ELR (cell line): ENCODE measurements around the gene RGS7.

Source experiments
- DNase-seq: peaks from one replicate; pipeline ENCODE4 v3.0.0-alpha.2; 2015; ENCODE audit warnings: low read depth

The RGS7 gene

GRCh38 chr1:241079459-241079858, 277.5 kb downstream of the RGS7 start:
- DNase-seq, result no peak

DNA sequence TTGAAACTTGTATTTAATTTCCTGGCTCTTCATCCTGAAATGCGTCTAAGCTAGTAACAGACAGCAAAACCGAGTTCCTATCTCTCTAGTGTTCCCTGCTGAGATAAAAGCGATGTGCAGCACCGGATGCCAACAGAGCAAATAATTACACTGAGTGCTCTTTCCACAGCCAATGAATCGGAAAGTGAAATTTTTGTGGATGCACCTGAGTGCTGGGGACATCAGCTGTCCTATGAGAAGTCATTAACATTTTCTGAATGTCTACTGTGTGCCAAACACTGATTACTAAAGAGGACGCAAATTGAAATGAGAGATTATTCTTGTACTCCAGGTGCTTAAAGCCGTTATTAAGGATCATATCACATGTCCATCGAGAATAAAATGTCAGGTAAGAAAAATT, 278.0 kb downstream of the RGS7 start:
- DNase-seq, result no peak

- no peak for DNase-seq
Measured at GRCh38 chr1:241077386-241078147, 279.4 kb downstream of the RGS7 start.

DNA sequence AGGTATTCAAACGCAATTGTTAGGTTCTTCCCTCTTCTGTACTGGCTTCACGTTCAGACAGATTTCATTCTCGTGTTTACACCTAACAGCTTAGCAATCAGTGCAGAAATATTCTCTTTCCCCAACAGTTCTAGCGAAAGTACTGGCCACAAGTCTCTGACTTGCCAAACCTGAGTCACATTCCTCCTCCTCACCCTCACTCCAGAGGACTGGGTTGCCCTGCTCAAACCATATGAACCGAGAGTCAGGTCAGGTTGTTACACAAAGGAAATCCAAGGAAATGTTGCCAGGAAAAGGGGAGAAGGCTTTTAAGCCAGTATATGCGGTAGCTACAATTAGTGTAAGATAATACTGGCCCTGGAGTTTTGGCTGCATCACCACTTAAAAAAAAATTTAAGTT, 282.5 kb downstream of the RGS7 start:
- peak; percentile 11 for DNase-seq

DNA sequence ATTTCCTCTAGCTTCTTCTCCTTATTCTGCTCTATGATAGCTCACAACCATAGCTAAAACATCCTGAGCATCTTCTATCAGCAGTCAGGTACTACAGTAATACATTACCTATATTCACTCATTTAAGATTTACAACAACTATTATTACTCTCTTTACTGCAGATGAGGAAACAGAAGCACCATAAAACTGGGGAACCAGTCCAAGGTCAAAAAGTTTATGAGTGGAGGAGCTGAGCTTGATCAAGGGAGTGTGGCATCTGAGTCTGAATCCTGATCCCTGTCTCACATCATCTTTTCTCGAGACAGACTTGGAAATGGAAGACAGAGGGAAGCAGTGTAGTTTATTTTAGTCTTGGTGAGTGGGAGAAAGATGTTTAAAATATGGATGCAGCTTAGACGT, 288.6 kb downstream of the RGS7 start:
- no peak for DNase-seq

DNA sequence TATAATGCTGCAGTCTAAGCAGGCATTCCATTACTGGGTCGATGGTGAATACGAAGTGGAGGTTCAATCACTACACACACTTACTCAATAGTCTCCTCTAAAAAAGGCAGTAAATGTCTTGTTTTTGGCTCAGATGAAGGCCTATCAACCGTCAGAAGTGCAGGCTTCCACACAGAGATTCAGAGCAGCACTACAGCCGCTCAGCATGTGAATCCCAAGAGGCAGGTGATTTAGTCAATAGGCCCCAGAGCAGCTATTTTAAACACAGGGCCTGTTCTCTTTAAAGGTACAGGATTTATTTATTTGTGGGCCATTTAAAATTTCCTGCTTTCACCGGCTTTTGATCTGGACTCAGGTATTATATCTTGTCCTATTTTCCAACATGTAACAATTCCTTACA, 293.7 kb downstream of the RGS7 start:
- no peak for DNase-seq

DNA sequence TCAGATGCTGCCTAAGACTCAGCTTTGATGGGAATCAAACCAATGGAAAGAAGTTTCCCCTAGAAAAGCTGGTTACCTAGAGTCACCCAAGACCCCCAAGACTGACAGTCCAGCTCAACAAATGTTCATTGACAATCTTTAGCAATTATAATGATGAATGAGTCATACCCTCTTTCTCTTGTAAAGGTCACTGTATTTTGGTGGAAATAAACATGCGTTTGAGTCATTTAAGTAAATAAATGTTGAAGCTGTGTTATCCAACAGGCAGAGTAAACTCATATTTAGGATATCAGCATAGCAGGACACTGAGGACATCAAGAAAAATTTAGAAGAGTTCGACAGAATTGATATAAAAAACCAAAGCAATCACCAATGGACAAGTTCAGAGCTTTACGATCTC, 295.9 kb downstream of the RGS7 start:
- DNase-seq, result peak; percentile 38

- DNase-seq, result no peak
Measured at GRCh38 chr1:241048622-241049021, 308.4 kb downstream of the RGS7 start.

GRCh38 chr1:241045659-241046058, 311.3 kb downstream of the RGS7 start:
- DNase-seq, result no peak

- DNase-seq, result no peak
Measured at GRCh38 chr1:241034203-241034936, 322.6 kb downstream of the RGS7 start.

GRCh38 chr1:241024834-241025233, 332.2 kb downstream of the RGS7 start:
- DNase-seq, result no peak

DNA sequence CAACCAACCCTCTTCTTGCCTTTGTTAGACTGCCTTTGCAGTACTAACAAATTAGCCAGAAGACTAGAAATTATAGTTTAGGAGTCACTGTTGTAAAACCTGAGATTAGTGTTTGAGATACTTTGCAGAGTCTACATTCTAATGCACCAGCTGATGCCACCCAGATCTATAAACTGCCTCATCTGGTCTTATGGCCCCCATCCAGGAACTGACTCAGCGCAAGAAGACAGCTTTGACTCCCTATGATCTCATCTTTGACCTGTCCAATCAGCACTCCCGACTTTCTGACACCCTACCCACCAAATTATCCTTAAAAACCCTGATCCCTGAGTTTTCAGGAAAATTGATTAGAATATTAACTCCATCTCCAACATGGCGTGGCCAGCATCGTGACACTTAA, 334.6 kb downstream of the RGS7 start:
- DNase-seq, result peak; percentile 54

GRCh38 chr1:241020851-241021697, 335.9 kb downstream of the RGS7 start:
- no peak for DNase-seq

GRCh38 chr1:241012708-241013340, 344.2 kb downstream of the RGS7 start:
- DNase-seq, result no peak

DNA sequence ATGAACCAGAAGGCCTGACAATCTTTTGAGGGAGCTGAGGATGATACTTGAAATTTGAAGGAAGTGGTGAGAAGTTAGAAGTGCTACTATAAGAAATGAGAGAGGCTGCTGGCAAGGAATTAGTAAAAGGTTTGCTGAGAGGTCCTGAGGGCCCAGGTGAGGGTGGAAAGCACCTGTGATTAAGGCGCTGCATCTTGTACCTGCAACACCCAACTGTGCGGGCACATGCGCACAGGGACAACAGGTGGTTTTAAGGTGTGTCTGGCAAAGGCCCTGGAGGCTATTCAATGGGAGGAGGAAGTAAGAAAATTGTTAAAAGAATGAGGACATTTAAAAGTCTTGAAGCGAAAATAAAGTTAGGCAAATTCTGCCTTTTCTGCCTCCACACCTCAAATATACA, 349.3 kb downstream of the RGS7 start:
- DNase-seq, result no peak

DNA sequence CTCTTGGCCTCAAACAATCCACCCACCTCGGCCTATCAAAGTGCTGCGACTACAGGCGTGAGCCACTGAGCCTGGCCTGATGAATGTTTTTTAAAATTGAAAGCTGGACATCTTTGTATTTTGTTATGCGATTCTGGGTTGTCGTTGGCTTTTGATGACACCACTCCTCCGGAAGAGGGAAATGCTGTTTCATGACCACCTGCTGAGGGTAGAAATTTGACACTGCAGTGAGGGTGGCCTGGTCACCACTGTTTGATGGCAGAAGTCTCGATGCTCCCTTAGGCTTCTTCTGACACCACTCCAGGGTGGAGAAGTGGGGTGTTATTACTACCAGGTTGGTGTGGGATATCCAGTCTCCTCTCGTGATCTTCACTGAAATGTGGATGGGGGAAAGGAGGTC, 357.2 kb downstream of the RGS7 start:
- no peak for DNase-seq

DNA sequence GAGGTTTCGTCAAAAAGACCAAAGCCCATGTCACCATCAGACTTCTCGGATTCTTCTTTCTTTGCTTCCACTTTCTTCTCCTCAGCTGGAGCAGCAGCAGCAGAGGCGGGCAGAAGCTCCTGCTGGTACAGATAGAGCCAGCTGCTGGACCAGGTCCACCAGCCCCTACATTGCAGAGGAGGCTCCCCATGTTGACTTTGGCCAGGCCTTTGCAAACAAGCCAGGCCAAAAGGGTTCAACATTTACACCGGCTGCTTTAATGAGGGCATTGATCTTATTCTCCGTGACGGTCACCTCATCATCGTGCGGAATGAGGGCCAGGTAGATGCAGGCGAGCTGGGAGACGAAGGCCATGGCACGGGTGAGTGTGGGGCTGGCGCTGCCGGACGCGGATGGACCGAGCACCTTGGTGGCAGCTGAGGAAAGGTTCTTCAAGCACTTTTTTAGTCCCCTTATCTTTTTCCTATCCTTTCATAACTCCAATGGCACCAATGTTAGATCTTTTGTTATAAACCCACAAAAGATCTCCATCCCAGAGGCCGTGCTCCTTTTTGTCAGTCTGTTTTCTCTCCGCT, 358.5 kb downstream of the RGS7 start:
- DNase-seq, result no peak

- DNase-seq, result peak; percentile 47
Measured at GRCh38 chr1:240998024-240998423, 359.0 kb downstream of the RGS7 start.

GRCh38 chr1:240993004-240993403, 364.0 kb downstream of the RGS7 start:
- no peak for DNase-seq

DNA sequence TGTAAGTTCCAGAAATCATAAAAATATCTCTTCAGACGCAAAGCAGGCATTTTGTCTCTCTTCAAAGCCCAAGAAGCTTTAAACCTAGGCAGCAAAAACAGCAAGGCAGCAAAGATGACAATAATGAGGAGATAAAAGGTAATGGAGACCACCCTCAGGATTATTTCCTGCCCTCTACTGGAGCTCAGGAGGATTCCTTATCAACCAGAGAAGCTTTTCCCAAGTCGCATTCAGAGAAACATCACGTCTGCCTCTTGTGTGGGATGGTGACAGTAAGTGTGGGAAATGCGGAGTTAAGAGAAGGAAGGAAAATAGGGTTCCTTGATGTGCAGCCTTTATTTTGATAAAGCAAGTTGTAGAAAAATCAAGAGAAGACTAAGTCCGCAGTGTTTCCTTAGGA, 365.8 kb downstream of the RGS7 start:
- DNase-seq, result no peak

DNA sequence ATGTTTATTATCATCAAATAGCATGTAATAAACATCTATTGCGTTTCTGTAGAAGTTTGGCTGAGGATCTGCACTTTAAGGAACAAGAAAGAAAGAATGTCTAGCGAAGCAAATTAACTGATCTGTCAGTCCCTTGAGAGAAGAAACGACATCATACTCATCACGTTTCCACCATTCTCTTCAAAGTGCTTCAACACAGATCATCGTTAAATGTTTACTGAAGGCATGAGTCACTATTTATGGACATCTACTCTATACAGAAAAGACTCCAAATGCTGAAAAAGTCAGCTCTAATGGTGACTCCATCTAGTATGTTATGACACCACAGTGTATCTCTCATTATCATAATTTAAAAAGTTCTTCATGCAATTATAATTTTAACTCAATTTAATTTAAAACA, 369.1 kb downstream of the RGS7 start:
- peak; percentile 65 for DNase-seq

DNA sequence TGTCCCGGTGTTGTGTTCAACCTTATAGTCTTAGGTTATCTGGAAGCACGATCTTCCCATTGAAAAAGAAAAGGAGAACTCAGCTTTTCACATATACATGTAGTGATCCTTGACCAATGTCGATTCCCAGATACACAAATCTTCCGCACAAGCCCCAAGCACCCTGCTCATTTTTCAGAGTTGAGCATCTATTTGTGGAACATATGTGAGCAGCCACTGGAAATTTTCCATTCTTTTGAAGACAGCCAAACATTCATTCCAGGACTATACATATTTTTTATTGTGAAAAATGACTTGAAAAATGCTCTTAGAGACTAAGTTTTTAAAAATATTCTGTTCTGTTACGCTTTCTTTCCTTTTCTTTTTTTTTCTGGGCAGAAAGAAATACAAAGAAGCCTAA, 371.9 kb downstream of the RGS7 start:
- DNase-seq, result no peak
